Islet of Langerhans (tissue), 1 donor: Measurements from ENCODE around the gene ERFL.
"Not testable (repeated sequence)": the region's sequence is repeated elsewhere in the genome, so short reads cannot be mapped to it uniquely, and the experiment has no call there.

Source experiments
- FAIRE-seq: peaks from one replicate; lab custom pipeline; 2011; peaks lifted over from hg19 to GRCh38; lab: Jason Lieb, UNC

Gene ERFL

DNA sequence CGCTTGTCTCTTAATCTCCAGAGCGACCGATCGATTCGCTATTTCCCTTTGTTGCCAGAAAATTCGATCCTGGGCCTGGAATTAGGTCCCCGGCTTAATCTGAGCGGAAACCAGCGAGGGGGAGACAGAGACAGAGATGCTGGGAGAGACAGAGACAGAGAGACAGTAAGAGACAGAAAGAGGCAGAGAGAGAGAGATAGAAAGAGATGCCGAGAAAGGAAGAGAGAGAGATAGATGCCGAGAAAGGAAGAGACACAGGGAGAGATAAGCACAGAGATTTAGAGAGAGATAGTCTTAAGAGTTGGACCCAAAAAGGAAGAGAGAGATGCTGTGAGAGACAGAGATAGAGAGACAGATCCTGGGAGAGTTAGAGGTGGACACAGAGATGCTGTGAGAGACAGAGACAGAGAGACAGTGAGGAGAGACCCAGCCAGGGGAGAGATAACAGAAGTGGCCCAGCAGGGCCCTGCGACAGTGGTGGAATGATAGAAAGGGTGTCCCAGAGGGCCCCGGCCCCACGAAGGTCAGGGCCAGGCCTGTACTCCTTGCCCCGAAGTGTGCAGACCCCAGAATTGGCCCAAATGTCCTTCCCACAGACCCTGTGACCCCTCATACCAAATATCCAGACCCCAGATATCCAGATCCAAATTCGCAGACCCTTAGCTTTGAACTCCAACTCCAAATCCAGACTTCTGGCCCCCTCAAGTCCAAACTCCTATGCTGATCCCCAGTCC is 1.3 kb downstream of the ERFL start:
- no peak for FAIRE-seq

DNA sequence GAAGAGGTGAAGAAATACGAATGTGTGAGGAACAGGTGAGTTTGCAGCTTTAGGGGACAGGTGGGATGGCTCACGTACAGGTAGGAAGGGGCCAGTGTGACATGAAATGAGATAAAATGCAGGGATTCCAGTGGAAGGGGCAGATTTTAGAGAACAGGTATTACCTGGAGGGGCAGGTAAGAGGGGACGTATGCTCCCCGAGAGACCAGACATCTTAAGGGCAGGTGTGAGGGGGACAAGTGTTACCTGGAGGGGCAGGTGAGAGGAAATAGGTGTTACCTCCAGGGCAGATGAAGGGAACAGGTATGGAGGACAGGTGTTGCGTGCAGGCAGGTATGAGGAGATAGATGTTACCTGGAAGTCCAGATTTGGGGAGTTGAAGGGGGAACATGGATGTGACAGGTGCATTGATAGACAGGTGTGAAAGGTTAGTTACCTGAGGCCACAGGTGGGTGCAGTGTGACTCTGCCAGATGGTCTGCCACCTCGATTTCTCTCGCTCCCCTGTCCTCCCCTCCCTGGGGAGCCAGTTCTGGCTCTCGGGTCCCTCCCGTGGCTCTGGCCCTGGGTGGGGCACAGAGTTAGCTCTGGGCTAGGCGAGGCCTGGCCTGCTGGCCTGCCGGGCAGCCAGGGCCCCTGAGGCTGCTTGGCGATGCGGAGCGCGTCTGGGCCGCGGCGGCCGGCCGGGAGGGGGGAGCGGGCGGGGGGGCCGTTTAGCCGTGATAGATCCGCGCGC is 2.1 kb downstream of the ERFL start:
- no peak for FAIRE-seq

DNA sequence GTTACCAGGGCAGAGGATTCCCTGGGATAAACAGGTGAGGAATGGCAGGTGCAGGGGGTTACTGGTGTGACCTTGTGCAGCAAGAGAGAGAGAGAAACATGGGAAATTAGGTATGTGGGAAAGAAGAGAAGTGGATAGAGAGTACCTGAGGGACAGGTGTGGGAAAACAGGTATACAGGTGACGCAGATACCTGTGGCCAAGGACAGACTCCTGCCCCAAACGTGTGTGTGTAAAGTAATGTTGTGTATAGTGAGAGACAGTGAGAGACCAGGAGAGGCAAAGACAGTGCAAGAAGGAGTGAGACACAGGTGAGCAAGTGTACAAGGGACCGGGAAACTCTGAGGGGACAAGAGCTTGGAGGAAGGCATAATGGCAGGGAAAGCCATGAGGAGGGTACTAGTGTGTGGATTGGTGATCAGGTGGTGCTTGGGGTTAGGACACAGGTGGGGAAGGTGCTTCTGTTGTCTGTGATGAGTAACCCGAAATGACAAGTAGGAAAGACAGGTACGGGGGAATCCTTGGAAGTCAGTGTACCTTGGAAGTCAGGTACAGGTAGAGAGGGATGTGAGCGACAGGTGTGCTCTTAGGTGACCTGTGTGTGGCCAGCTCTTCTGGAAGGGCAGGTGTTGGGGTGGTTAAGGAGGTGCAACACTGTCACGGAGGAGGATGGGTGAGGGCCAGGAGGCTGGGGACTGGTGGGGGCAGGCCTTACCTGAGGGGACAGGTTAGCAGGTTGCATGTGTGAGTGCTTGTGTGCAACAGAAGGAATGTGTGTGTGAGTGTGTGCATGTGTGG is 2.8 kb downstream of the ERFL start:
- FAIRE-seq: no peak

DNA sequence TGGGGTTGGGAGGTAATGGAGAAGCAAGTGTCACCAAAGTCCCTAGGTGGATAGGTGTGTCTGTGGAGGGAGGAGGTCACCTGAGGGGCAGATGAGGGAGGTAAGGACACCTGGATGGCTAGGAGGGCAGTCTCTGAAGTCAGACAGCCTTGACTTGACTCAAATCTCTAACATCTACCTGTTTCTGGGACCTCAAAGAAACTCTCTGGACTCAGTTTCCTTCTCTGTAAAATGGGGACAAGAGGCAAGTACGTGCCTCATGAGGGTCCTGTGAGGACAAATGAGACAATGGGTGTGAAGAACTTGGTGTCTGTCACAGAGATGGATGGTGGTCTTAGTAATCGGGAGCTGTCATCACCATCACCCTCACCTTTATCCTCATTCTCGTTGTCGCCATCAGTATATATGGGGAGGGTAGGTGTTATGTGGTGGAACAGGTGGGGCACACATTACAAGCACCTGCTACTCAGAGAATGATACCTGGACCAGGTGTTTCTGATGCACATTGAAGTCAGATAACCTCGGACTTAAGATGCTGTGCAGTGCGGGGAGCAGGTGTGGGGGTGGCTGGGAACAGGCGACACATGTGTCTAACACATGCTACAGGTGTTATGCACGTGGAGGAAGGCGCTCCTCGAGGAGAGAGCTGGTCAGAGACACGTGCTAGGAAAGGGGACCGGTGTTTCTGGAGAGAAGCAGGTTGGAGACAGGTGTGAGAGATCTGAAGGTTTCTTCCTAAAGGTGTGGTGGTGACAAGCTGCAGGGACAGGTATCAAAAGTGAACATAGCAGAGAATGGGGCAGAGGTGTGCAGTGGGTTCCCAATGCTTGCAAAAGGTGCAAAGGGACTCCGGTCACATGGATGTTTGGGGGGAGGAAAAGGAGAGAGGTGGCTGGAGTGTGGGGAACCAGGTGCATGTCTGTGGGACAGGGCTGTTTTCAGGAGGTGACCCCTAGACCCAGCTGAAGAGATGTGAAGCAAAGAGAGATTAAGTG is 3.8 kb downstream of the ERFL start:
- FAIRE-seq: no peak

DNA sequence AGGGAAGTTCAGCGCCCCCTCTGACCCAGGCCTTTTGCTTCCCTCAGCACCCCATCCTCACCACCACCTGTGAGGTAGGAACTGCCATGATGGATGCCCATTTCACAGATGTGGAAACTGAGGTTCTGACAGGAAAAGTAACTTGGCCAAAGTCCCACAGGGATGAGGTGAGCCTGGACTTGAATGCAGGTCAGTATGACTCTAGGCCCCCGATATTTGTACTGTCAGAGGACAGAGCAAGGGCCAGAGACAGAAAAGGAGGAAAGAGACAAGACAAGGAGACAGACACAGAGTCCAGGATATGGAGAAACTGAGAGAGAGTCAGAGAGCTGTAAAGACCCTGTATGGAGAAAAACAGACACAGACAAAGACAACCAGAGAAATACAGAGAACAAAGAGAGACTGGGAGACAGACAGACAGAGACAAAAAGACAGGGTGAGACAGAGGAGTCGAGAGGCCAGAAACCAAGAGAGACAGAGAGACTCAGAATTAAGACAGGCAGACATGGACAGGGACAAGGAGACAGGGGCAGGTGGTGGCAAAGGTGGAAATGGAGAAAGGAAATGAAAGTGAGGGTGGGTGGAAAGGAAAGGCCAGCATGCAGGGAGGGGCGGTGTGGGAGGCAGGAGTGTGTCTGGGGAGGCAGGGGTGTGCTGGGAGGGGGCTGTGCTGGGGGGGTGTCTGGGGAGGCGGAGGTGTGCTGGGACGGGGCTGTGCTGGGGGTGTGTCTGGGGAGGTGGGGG is 5.0 kb downstream of the ERFL start:
- no peak for FAIRE-seq

DNA sequence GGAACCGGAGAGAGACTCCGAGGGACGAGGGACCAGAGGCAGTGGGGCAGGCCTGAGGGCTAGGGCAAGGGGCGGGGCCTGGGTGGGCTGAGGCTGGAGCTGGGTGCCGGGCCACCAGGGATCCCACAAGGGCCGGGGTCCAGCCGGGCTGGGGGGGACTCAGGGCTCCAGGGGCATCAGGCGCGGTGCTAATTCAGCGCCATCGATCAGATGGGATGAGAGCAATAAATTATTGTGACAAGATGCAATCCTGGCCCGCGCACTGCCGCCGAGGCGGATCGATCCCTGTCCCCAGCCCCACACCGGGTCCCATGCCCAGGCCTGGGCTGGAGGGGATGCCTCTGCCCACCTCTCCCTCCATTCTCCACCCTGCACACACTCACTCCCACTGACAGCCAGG is 5.7 kb downstream of the ERFL start:
- no peak for FAIRE-seq

DNA sequence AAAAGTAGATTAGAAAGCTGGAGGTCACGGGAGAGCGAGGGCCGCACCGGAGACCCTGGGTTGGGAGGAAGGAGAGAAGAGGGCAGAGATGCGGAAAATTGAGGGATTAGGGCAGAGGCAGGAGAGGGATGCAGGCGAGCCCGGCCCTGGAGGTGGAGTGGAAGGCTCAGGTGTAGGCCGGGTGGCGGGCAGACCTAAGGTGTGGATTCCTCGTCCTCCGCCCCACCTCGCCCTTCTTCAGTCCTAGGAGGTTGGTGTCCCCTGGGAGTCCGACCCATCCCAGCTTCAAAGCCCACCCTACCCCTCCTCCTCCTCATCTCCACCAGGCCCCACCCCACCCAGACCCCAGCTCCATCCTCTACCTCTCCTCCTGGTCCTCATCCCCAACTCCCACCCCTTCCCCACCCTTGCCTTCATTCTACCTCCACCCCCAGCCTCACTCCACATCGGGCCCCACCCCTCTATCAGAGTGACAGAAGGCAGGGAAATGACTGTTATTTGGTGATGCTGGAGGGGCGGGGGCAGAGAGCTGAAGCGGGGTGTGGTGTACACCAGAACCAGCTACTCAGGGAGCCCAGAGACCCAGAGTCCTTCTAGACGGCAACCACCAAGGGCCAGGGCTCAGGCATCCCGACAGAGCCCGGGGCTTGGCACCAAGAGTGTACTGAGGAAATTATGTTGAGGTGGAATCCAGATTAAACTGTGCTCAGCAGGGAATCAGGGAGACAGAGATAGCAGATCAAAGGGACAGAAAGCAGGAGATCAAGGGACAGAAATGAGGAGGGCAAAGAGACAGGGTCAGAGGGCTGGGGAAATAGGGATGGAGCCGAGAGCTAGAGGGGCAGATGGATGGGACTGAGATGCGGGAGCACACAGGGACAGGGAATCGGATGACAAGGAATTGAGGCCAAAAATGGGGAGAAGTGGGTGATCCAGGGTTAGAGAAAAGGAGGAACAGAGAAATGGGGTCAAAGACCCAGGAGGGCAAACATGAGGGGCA is 6.4 kb downstream of the ERFL start:
- FAIRE-seq: no peak

DNA sequence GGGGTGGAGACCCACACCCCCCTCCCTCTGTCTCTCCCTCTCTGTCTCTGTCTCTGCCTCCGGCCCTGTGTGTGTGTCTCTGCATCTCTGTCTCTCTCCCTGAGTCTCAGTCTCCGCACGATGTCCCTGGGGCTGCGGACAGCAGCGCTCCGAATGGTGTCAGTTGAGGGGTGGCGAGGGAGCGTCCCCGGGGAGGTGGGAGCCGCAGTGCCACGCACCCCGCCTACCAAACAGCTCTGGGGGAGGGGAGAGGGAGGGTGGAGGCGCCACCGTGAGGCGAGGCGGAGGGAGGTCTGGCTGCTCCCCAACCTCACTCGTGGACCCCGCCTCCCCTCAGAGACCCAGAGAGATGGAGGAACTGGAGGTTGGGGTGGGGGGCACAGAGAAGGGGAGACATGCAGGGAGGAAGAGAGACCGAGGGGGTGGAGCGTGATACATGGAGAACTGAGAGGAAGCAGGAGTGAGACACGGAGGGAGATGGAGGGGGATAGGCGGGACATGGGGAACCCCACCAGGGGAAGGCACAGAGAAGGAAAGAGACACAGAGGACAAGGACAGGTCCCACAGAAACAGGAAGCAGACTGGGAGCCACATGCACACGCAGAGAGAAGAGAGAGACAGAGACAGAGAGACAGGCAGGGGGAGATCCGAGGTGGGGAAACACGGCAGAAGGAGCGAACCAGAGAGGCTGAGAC is 7.2 kb downstream of the ERFL start:
- no peak for FAIRE-seq

DNA sequence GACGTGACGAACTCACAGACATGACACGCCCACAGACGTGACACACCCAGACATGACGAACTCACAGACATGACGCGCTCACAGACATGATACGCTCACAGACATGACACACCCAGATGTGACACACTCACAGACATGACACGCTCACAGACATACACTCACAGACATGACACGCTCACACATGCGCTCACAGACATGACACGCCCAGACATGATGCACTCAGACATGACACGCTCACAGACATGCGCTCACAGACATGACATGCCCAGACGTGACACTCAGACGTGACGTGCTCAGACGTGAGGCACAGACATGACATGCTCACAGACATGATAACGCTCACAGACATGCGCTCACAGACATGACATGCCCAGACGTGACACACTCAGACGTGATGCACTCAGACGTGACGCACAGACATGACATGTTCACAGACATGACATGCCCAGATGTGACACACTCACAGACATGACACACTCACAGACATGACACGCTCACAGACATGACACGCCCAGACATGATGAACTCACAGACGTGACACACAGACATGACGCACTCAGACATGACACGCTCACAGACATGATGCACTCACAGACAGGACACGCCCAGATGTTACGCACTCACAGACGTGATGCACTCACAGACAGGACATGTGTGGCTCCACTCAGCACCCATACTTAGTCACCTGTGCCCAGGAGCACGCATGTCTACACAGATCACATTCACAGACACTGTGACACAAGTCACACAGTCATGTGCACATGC is 8.1 kb downstream of the ERFL start:
- no peak for FAIRE-seq

DNA sequence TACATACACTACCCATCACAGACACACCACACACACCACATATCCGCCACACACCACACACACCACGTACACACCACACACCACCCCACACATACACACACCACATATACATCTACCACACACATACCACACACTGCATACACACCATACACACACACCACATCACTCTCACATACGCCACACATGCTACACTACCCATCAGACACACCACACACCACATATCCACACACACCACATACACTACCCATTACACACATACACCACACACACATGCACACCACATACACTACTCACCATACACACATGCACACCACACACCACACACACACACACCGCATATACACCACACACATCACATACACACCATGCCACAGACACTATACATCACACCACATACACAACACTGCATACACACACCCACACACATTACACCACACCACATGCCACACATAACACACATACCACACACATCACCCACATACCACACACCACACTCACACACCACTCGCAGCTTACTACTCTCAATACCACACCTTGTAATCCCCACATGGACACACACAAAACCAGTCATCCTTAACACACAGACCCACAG is 9.5 kb downstream of the ERFL start:
- FAIRE-seq: no peak

DNA sequence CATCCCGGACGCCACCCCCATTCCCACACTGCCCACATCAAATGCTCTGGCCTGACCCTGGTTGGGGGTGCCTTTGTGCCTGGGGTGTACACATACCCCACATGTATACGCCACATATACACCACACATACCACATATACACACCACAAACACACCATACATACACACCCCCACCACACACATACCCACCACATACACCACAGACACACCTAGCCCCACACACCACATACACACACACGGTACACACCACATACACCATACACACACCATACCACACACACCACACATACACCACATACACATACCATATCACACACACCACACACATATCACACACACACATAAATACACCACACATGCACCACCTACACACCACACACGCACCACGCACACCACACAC is 10.2 kb downstream of the ERFL start:
- no peak for FAIRE-seq

DNA sequence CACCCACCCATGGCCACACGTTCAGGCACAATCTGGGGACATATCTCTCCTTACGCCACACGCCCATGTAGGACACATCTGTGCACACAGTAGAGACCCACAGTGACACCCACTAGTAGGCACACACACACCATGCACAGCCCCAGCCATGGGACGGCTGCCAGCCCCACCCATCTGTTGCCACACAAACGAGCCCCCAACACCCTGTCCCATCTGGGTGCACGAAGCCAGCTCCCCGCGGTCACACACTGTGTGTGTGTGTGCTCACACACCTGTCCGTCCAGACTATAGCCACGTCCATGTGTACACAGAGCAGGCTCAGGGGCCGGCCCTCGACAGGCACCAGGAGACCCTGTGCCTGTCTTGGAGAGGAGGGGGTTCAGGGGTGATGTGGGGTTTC is 10.6 kb downstream of the ERFL start:
- no peak for FAIRE-seq

DNA sequence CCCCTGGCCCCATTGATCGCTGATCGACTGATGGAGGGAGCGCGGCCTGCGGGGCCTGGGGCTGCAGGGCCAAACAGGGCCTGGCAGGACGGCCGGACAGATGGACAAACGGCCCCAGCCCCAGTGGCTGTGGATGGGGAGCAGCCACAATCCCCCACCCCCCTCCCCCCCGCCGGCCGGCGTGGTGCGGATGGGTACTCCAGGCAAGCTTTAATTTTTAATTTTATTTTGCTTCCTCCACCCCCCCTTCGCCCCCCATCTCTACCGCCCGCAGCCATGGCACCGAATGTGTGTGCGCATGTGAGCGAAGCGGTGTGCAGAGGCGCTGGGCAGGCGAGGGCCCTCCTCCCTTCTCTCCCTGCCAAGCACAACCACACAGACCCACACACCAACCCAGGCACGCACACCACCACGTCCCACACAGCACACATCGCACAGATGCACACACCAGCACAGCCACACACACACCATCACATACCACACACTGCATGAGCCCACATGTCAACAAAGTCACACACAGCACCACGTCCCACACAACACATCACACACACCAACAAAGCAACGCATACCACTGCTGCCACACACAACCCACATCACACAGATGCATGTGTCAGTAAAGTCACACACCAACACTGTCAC is 12.4 kb downstream of the ERFL start:
- no peak for FAIRE-seq

DNA sequence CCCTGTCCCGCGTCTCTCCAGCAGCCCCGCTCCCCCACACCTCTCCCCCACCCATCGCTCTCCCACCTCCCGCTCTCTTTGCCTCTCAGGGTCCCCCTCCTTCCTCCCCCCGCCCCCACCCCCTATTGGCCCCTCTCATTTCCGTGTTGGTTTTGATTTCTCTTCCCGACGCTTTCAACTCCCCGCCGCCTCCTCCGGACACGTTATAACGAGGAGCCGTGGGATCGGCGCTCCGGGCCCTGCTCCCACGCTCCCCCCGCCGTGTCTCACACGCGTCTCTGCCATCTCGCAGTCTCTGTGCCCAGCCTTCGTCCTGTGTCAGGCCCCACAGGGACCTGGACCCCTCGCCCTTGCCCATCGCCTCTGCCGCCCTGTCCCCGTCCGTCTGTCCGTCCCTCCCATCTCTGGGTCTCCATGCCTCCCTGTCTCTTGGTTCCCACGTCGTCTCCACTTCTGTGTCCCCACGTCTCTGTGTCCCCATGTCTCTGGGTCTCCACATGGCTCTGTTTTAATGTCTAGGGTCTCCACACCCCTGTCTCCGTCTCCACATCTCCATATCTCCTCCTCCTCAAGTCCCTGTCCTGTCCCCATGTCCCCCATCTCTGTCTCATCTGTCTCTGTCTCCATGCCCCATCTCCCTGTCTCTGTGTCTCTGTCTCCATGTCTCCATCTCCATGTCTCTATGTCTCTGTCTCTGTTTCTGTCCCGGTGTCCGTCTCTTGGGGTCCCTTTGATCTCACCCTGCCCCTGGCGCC is 13.1 kb downstream of the ERFL start:
- no peak for FAIRE-seq

DNA sequence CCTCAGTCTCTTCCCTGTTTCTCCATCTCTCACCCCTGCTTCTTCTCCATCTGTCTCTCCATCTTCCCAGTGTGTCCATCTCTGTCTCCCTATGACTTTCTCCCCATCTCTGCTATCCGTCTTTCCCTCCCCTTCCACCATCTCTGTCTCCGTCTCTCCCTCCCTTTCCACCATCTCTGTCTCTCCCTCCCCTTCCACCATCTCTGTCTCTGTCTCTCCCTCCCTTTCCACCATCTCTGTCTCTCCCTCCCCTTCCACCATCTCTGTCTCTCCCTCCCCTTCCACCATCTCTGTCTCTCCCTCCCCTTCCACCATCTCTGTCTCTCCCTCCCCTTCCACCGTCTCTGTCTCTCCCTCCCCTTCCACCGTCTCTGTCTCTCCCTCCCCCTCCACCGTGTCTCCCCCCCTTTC is 13.8 kb downstream of the ERFL start:
- FAIRE-seq: not testable (repeated sequence)

DNA sequence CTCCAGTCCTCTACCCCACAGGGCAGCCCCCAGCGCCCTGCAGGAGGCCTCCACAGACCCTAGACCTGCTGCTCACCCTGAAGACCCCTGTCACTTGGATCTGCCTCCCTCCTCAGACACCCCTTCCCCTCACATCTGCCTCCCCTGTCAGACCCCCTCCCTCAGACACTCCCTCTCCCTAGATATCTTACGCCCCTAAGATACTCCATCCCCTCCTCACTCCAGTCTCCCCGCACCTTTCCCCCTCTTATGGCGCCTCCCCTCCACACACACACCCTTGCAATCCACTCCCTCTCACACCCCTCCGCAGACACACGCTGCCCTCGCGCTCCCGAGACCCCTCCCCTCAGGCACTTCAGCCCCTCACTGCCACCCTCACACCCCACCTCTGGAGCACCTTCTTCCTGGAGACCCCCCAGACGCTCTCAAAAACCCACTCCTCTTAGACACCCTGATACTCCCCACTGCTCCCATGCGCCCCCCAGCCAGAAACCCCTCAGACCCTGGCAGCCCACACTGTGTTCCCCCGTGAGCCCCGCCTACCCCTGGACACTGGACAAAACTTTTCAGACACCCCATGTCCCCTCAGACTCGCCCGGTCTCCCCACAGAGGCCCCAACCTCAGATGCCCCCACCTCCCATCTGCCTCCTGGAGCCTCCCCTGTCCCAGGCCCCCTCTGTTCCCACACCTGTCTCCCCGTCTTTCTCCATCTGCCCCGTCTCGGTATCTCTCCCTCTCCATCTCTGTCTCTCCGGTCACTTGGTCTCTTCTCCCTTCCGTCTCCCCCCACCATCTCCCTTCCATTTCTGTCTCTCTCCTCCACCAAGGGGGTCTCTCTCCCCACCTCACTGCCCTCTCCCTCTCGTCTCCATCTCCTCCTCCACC is 14.5 kb downstream of the ERFL start:
- no peak for FAIRE-seq
